ENCODE measurements around the gene DOCK11.
"Not testable (repeated sequence)": the region's sequence is repeated elsewhere in the genome, so short reads cannot be mapped to it uniquely, and the experiment has no call there.

The DOCK11 gene

DNA sequence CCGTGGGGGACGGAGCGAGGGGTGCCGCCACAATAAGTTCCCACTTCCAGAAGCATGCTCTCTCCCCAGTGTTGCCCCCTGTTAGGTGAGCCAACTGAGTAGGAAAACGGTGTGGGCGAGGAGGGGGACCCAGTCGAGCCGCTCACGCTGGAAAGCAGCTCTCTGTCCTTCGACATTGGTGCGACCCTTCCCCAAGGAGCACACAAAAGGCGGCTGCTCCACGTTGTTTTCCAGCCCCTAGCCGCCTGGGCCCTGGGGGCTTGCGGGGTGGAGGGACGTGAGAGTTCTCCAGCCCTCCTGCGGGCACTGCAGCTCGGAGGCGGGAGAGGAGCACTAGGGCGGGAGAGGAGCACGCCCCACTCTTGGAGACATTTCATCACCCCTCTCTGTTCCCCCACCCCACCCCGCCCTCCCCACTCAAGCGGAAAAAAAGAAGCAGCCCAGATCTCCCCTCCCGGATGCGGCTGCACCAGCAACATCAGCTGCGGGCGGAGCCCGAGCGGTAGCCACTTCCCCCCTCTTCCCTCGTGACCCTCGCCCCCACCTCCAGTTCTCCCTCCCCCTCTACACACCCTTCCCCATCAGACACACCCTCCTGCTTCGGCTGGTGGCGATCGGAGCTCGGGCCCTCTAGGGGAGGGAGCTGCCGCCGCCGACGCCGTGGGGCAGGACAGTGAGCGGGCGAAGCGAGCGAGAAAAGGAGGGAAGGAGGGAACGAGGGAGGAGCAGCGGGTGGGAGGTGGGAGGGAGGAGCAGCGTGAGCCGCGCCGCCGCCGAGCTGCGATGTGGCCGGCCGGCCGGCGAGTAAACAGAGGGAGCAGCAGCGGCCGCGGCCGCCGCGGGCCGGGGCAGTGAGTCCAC, at the start of gene DOCK11:
TSS of gene DOCK11 (plus strand) at position 755 of the 861 bp plus-strand sequence. CDS start 157 bp downstream, outside the sequence.
- peak; percentile 39 for DNase-seq

GRCh38 chrX:118448273-118448783, 47.3 kb upstream of the DOCK11 start:
- no peak for DNase-seq

- no peak for DNase-seq
These were observed 40.6 kb upstream of the DOCK11 start for GRCh38 chrX:118455013-118455412.

- DNase-seq, result peak; percentile 32
These were observed 36.1 kb upstream of the DOCK11 start for GRCh38 chrX:118459494-118459893.

- no peak for DNase-seq
These were observed 31.1 kb upstream of the DOCK11 start for GRCh38 chrX:118464501-118464900.

GRCh38 chrX:118468122-118468521, 27.5 kb upstream of the DOCK11 start:
- DNase-seq, result no peak

- DNase-seq, result not testable (repeated sequence)
These were observed 24.8 kb upstream of the DOCK11 start for GRCh38 chrX:118470721-118471347.

DNA sequence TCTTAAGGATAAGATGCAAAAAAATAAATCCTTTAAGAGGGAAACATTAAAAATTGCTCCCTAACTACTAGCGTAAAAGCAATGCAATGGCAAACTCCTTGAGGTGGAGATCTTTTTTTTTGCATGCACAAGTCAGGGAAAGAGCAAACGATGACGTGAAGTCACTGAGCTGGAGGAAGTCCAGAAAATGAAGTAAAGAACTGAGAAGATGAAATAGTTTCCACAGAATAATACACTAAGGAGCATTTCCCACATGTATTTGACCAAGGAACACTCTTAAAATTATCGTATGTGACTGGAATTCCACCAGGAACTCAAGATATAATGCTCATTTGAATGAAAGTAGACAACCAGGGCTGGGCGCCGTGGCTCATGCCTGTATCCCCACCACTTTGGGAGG, 21.0 kb upstream of the DOCK11 start:
- DNase-seq, result no peak

DNA sequence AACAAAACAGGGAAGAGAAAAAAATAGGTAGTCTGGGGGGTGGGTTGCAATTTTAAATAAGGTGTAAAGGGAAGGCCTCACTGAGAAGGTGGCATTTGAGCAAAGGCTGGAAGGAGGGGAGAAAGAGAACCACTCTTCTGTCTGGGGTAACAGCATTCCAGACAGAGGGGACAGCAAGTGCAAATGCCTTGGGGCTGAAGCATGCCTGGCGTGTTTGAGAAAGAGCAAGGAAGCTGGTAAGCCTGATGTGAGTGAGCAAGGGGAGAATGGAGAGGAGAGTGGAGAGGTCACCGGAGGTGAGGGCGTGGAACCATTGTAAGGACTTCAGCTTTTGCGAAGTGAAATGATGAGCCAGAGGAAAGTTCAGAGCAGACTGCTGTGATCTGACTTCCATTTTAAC, 19.7 kb upstream of the DOCK11 start:
- DNase-seq, result no peak

- no peak for DNase-seq
These were observed 15.4 kb upstream of the DOCK11 start for GRCh38 chrX:118480172-118480571.

DNA sequence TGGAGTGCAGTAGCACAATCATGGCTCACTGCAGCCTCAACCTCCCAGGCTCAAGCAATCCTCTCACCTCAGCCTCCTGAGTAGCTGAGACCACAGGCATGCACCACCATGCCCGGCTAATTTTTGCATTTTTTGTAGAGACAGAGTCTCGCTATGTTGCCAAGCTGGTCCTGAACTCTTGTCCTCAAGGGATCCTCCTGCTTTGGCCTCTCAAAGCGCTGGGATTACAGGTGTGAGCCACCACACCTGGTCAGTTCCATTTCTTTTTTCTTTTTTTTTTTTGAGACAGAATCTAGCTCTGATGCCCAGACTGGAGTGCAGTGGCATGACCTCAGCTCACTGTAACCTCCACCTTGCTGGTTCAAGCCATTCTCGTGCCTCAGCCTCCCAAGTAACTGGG, 13.2 kb upstream of the DOCK11 start:
- not testable (repeated sequence) for DNase-seq

DNA sequence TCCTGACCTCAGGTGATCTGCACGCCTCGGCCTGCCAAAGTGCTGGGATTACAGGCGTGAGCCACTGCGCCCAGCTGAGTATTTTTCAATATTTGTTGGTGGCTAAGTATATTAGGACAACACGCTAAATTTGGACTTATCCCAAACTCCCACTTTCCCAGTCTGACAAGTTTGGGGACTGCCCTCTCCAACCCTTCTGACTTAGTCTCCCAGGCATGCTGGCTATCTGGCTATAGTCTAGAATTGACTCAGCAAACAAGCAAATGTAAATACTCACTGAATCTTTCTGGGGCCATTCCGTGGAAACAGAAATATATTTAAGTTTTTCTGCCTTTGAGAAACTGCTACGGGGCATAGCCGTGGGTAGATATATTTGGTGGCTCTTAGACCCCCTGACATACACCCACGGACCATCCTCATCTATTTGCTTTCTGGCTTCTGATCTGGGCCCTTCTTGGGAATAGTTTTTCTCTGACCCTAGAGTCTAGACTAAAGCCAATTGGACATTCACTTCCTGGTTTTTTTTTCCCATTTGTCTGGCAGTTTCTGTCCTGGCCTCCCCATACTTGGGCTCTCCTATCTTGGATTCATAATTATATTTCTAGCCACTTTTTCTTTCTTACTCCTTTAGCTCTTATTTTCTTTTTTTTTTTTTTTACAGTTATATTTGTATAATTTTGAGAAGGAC, 11.3 kb upstream of the DOCK11 start:
- DNase-seq, result no peak

DNA sequence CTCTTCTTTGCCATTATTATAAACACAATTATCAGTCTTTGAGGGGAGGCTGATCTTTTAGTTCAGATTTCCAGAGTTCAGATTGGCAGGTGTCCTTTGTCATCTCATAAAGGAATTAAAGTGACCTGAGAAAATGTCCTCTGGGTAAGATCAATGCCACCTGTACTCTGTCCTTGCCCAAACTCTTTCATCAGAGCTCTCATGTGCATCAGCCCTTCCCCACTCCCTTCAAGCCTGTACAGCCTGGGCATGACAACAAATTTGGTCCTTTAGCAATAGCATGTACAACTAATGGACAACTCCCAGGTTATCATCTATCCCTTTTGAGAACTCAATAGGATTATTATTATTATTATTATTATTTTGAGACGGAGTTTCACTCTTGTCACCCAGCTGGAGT, 8.9 kb upstream of the DOCK11 start:
- DNase-seq, result not testable (repeated sequence)

- no peak for DNase-seq
These were observed 2.6 kb upstream of the DOCK11 start for GRCh38 chrX:118493016-118493415.

DNA sequence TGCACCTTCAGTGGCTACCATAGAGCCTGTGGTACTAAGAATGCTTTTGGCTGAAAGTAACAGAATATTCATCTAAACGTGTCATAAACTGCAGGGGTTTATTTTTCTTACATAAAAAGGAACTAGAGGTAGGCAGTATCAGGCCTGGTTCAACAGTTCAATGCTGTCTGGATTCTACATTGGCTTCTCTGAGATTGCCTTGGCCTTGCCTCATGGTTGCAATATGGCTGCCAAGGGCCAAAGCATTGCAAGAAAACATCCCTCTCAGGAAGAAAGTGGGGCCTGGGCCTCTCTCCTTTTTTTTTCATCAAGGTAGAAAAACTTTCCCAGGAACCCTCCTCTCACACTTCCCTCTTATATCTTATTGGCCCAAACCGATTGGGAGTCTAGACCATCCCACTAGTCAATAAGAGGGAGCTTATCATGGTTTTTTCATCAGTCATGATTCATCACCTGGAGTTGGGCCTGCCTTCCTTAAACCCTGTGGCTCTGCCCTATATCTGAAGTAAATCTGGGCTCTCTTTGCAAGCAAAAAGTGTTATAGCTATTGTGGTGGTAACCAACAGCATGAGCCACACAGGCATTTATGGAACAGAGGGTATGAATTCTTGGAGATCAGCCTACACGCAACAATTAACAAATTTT, 1.8 kb upstream of the DOCK11 start:
- DNase-seq, result no peak

DNA sequence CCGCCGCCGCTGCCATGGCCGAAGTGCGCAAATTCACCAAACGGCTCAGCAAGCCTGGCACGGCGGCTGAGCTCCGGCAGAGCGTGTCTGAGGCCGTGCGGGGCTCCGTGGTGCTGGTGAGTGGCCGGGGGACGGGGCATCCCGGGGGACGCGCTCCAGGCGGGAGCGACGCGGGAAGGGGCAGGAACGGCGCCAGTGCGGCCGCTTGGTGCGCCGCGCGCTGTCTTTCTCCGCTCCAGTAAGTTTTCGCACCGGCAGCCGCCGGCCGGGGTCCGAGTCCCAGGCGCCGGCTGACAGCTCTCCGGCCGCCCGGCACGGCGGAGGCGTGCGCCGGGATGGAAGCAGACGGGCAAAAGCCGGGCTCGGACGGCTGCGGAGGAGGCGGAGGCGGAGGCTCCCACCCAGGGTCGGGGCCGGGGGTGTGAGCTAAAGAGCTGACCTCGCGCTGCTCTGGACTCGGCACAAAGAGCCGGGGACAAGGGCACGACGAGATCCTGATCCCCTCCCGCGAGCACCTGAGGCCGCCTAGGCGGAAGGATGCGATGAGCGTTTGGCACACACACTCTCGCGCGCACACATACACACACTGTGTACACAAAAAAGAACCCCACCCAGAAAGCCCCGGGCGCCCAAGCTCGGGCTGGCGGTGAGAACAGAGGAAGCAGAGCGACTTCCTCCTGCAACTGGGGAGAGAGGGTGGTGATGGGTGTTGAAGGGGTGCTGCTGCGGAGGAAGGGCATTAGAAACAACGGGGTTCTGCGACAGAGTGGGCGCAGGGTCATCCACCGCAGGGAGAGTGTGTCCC, 545 bp downstream of the DOCK11 start:
- peak; percentile 1 for DNase-seq

- no peak for DNase-seq
These were observed 1.1 kb downstream of the DOCK11 start for GRCh38 chrX:118496763-118497079.

- no peak for DNase-seq
These were observed 1.7 kb downstream of the DOCK11 start for GRCh38 chrX:118497180-118497818.

GRCh38 chrX:118498351-118498750, 2.7 kb downstream of the DOCK11 start:
- no peak for DNase-seq

DNA sequence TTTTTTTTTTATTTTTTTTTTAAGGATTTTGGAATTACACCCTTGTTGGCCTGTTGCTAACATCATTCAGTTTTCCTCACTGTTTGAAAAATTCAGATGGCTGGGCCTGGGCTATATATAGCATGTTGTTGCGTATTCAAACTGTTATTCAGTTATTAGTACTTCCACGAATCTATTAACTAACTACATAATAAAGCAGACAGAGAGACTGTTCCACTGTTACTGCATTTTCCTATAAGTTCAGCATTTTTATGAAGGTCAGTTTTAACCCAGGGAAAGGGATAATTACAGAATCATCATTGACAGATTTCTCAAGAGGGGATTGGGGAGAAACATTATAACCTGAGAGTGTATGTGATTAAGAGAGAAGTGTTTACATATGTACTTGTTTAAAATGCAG, 3.1 kb downstream of the DOCK11 start:
- DNase-seq, result no peak

DNA sequence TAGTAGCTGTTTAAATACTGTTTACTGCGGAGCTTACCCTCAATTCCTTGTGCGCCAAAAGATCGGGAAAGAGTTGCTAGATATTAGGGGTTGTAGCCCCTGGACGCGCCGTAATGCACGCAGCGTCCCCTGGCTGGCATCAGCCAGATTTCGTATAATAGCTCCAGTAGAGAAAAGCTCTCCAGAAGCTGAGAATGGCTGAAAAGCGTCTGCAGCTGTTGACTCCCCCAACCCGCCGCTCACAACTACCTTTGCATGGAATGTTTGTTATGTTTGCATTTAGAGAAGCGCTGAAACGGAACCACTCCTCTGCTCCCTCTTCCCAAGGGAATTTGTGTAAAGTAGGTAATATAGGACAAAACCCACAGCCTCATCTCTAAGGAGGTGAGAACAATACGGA, 3.7 kb downstream of the DOCK11 start:
- DNase-seq, result peak; percentile 23

Measured in NCI-H1092 (cell line).